ENCODE data around the gene B4GALNT2.
"Not testable (repeated sequence)": the region's sequence is repeated elsewhere in the genome, so short reads cannot be mapped to it uniquely, and the experiment has no call there.

B4GALNT2 gene

DNA sequence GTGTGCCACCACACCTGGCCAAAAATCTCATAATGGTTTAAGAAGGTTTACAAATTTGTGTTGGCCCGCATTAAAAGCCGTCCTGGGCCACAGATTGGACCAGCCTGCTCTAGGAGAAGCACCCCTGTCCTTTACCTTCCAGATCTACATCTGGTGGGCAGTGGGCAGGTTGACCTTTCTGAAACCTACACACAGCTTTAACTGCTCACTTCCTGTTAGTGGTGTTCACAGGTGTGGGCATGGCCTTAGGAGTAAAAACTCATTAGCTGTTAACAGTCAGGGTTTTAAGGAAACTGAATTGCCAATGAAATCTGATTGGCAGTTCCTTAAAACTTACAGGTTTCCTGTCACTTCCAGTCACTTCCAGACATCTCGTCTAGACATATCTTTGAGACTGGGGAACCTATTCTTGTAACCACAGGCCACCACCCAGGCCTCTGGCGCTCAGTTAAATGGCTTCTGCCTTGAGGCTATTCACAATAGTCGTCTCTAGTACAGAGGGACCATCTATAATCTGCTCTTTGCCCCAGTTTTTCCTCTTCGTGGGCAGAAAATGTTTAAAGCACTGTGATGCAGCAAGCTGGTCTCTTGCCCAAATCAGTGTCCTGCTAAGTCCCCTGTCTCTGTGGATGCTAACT is 48.5 kb downstream of the B4GALNT2 start:
- no peak for DNase-seq (ENCODE audit: low read depth)

DNA sequence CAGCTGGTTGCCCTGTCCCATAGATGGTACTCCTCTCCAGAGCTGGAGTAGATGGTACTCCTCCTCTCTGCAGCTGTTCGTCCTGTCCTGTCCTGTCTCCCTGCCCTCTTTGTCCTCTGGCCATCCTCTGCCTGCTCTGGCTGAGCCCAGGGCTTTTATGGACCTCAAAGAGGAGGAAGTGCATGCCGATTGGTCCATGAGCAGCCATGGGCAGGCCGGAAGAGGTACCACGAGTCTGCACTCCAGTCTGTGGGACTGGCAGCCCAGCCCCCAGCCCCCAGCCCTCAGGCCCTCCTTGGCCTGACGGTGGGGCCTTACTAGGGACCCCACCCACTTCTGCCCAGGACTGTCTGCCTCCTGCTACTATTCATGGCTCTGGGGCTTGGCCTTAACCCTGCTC is 50.8 kb downstream of the B4GALNT2 start:
- no peak for DNase-seq (ENCODE audit: low read depth)

DNA sequence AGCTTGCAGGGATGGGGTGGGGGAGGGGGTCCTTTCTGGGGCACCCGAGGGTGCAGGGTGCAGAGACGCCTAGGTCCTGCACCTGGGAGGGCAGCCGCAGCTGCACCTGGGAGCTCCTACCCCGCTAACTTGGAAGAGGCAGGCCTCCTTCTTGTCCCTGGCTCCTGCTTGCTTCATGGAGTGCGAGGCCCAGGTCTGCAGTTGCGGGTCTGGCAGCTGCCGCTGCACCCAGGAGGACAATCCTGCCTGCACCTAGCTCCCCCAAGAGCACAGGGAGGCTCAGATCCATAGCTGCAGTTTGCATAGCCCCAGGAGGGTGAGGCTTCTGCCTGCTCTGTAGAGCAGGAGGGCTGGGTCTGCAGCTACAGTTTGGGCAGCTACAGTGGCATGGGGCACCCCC is 51.2 kb downstream of the B4GALNT2 start:
- no peak for DNase-seq (ENCODE audit: low read depth)

DNA sequence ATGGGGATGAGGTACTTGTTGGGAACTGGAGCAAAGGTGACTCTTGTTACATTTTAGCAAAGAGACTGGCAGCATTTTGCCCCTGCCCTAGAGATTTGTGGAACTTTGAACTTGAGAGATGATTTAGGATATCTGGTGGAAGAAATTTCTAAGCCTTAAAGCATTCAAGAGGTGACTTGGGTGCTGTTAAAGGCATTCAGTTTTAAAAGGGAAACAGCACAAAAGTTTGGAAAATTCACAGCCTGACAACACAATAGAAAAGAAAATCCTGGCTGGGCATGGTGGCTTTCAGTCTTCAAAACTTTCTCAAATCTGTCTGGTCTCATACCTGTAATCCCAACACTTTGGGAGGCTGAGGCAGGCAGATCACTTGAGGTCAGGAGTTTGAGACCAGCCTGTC is 52.0 kb downstream of the B4GALNT2 start:
- DNase-seq (ENCODE audit: low read depth), result not testable (repeated sequence)

DNA sequence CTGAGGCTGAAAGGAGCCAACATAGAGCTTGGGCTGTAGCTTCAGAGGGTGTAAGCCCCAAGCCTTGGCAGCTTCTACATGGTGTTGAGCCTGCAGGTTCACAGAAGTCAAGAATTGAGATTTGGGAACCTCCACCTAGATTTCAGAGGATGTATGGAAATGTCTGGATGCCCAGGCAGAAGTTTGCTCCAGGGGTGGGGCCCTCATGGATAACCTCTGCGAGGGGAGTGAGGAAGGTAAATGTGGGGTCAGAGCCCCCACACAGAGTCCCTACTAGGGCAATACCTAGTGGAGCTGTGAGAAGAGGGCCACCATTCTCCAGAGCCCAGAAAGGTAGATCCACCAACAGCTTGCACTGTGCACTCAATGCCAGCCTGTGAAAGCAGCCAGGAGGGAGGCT is 52.8 kb downstream of the B4GALNT2 start:
- DNase-seq (ENCODE audit: low read depth), result not testable (repeated sequence)

DNA sequence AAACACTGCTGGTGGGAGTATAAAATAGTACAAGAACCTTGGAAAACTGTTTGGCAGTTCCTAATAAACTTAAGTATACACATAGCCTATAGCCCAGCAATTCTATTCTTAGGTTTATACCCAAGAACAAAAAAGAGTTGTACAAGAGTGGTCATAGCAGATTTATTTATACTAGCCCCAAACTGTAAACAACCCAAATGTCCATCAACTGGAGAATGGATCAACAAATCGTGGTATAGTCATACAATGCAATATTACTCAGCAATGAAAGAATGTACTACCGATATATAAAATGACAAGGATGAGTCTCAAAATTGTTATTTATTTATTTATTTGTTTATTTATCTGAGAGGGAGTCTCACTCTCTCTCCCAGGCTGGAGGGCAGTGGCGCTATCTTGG is 54.7 kb downstream of the B4GALNT2 start:
- DNase-seq (ENCODE audit: low read depth), result peak; percentile 46

DNA sequence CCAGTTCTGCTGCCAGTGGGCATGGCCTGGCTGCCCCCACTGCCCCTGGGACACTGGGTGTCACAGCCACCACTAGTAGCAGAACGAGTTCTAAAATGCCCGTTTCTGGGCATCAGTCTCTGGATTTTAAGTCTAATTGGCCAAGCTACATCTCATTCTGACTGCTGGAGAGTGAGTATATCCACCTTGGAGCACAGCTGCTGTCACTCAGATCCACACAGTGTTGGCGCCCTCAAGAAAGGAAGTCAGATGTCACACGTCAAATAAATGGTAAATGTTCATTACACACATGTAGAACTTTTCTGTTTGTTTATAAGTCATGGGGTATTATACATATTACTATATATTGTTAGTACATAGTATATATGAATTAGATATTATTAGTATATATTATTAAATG is 58.4 kb downstream of the B4GALNT2 start:
- no peak for DNase-seq (ENCODE audit: low read depth)

DNA sequence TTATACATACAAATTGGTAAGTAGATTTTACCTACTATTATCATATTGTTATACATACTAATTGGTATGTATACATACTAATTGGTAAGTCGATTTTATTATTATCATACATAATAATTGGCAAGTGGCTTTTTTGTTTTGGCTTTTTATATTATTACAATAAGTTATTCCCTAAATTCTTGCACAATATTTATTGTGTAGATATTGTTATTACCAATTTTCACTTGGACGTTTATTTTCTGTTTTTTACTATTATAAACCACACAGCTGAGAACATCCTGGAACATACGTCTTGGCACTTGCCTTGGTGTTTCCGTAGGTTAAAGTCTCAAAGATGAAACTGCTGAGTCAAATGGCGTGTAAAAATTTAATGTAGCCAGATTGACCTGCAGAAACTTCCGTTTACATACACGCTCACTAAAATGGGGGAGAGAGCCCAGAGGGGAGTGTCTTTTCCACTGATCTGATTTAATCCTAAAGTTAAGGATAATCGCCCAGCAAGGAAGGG is 58.9 kb downstream of the B4GALNT2 start:
- no peak for DNase-seq (ENCODE audit: low read depth)

DNA sequence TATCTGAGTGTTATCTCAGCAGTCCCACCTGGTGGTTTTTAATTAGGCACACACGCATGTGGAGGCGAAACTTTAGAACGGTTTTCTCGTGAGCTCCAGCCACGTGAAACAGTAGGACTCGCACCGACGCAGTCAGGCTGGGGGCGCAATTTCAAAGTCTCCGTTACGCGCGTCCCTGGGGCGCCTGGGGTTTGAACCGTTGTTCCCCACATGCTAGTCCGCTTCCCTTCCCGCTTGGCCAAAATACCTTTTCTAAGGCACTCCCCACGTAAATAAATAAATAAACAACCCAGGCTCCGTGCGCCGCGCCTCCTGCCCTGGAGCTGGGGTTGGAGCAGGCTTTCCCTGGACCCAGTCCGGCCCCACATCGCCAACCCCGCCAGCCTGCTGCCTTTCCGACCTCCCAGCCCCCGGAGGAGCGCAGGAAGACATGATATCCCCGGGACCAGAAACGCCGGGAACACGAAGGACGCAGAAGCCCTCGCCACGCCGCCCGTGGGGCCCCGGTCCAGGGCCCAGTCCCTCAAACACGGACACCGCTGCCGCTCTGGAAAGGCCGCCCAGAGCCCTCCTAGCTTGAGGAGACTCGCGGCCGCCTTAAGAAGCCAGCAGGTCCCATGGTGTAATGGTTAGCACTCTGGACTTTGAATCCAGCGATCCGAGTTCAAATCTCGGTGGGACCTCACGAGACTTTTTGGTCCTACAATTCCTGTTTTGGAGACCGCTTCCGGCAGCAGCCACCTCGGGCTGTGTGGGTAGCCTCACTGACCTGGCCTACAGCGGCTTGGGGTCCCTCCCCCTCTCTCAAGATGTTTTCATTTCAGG is 59.6 kb downstream of the B4GALNT2 start:
- peak; percentile 97 for DNase-seq (ENCODE audit: low read depth)

DNA sequence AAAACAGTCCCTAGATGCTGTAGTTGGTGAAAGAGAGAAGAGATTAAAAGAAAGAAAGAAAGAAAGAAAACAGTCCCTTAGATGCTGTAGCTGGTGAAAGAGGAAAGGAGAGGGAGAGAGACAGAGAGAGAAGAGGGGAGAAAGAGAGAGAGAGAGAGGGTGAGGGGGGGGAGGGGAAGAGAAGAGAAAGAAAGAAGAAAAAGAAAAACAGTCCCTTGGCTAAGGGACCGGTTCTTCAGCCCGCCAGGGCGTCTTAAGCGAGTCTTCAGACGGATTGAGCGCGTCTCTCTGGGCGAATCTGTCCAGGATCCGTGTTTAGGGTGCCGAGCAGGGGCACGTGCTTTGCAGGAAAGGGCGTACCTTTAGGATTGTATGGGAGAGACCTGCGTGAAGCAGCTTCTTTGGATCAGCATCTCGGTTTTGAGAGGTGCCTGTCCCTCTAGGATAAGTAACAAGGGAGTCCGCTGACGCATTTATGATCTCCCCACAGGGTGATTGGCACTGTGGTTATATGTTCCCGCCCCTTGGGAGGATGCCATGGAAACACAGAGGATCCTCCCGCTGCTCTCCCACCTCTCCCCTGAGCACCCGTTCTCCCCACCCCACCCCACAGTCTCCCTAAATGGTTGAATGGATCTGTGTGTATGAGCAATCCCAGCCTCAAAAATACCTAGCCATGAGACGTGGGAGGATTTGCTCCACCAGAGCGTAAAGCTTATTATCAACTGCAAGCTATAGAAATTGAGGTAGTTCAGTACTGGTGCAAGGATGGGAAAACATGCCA is 61.1 kb downstream of the B4GALNT2 start:
- DNase-seq (ENCODE audit: low read depth), result peak; percentile 81

DNA sequence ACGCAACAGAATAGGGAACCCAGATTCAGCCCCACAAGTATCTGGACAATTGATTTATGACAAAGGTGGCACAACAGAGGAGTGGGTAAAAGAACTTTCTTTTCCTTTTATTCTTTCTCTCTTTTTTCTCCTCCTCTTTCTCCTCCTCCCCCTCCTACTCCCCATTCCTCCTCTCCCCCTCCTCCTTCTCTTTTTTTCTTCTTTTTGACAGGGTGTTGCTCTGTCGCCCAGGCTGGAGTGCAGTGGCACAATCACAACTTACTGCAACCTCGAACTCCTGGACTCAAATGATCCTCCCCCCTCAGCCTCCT is 61.7 kb downstream of the B4GALNT2 start:
- DNase-seq (ENCODE audit: low read depth), result no peak

DNA sequence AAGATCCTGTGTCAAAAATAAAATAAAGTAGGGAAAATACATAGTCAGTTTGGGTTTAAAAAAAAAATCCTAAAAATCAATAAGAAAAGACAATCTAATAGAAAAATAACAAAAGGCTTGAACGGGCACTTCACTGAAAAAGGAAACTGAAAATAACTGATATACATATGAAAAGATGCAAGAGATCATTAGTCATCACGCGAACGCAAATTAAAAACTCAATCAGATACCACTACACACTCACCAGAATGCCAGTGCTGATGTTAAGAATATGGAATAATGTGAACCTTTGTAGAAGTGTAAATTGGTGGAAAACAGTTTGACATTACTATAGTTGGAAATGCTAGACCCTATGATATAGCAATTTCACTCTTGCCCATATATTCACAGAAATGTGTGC is 63.2 kb downstream of the B4GALNT2 start:
- DNase-seq (ENCODE audit: low read depth), result peak; percentile 18

DNA sequence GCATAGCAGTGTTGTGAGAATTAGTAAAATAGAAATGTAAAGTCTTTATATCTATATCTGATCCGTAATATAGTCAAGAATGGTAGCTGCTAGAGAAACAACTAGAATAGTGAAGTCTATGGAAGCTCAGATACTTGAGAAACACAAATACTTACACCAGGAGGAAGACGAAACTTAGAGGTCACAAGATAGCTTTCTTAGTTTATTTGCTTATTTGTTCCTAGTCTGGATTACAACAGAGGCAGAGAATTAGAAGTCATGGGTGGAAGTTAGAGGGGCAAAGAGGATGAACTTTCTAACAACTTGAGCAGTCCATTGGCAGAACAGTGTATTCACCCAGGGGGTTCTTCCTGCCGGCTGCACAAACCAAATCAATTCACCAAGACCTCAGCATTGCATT is 64.0 kb downstream of the B4GALNT2 start:
- DNase-seq (ENCODE audit: low read depth), result no peak

DNA sequence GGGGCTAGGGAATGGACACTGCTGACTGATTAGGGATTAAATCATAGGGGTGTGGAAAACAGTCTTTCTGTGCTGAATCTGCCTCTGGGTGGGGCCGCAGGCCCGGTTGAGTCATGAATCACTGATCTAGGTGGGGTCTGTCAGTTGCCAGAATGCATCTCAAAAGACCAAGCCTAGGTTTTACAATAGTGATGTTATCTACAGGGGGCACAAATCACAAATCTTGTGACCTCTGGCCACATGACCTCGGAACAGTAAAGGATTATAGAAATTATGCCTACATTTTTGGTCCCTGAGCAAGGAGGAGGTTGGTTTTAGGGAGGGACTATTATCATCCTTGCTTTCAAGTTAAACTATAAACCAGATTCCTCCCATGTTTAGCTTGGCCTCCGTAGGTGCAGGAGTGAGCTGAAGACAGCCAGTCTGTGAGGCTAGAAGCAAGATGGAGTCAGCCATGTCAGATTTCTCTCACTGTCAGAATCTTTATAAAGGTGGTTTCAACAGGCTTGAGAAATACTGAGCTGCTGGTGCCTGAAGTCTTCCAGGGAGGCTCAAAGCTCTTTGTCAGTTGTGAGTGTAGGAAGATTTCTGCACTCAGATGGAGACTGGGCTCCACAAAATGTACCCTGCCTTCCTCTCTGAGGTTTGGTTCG is 64.9 kb downstream of the B4GALNT2 start:
- peak; percentile 43 for DNase-seq (ENCODE audit: low read depth)

DNA sequence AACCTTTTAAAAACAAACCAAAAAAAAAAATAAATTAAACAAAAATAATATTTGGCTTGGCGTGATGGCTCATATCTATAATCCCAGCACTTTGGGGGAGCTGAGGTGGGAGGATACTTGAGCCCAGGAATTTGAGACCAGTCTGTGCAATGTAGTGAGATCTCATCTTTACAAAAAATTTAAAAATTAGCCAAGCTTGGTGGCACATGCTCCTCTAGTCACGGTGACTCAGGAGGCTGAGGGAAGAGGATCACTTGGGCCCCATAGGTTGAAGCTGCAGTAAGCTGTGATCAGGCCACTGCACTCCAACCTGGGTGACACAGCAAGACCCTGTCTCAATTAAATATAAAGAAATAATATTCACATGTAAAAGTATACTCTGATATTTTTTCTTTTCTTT is 65.6 kb downstream of the B4GALNT2 start:
- DNase-seq (ENCODE audit: low read depth), result no peak

DNA sequence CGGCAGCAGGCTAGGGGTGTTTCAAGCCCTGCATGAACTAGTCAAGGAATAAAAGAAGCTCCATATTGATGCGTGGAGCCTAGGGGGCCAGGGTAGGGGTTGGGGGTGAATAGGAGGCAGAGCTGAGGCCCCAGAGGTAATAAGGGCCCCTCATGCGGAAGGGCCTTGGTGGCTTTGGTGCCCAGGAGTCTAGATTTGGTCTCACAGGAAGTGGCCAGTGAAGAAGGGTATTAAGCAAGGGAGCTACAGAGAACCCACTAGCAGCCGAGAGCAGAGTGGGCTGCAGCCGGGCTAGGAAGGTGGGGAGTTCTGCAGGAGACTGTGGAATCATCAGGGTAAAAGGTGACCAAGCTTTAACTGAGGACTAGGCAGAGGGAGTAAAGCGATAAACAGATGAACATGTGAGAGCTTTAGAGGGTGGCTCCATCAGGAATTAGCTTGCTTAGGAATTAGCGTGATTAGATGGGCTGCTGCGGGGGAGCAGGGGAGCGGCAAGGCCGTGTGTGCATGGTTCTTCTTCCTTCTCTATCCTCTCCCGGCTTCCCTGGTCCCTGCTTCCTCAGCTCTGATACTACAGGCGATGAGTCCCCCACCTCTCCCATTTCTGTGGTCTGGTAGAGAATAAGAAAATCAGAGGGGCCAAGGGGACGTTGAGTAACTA is 68.0 kb downstream of the B4GALNT2 start:
- no peak for DNase-seq (ENCODE audit: low read depth)

DNA sequence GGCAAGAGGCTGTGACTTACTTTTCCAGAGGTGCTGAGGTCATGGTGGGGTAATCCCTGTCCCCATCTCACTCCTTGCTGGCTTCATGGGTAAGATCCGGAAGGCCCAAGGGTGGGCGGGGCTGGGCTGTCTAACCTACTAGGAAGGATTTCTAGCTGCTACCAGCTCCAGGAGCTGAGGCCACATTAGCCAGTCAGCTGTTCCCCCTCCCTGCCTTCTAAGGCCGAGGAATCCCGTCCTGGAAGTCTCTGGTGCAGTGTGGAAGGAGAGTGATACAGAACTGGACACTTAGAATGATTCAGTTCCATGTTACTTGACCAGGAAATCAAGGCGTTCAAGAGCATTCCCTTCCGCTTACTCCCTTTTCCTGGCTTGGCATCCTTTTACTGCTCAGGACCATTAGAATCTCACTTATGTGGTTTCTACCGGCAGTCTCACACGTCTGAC is 68.9 kb downstream of the B4GALNT2 start:
- peak; percentile 86 for DNase-seq (ENCODE audit: low read depth)

DNA sequence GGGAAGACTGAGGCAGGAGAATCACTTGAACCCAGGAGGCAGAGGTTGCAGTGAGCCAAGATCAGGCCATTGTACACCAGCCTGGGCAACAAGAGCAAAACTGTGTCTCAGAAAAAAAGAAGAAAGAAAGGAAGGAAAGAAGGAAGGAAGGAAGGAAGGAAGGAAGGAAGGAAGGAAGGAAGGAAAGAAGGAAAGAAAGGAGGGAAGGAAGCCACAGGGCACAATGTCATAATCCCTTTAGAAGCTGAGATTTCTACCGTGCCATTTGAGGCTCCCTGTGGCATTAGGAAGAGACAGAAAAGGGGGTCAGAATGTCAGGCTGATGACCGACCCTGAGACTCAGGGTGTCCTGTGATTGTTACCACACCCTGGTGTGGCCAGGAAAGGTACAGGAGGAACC is 71.2 kb downstream of the B4GALNT2 start:
- no peak for DNase-seq (ENCODE audit: low read depth)

DNA sequence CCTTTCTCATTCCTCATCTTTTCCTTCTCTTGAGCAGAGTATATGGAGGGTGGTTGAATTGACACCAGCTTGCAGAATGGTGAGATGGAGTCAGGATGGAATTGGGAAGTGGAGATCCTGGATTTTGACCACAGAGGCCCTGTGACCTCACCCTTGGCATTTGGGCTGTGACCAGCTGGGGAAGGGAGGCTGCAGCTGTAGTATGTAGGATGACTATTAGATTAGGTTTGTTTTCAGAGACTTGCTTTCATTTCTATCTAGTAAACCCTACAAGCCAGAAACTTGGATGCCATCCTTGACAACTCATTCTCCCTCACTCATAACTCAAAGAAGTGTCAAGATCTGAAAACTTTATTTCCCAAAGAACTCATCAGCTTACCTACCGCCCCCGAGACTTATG is 71.9 kb downstream of the B4GALNT2 start:
- no peak for DNase-seq (ENCODE audit: low read depth)

DNA sequence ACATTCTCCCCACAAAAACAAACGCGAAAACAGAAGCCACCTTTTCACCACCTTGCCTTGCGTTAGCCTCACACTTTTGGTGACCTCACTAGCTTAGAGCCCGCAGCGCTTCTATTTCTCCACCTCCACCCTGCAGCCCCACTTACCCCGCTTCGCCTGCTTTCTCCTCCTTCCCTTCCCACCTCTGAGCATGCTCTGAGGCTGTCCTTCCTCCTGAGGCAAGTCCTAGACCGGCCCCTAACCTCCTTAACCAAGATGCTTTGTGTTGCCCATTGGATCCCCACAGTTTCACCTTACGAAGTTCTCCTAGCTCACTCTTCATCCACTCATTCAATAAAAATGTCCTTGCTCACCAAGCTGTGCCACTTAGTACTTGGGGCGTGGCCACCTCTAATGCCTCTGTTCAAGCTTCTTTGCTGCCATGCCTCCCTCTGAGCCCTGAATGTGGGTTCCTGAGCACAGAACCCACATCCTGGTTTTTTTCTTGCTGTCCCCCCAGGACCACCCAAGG is 76.5 kb downstream of the B4GALNT2 start:
- peak; percentile 73 for DNase-seq (ENCODE audit: low read depth)

Measured in ELR (cell line).